Urinary bladder (tissue), 4 donors: Measurements from ENCODE around the gene CADM2. TPM values are rescaled to one million over a fixed set of nuclear protein-coding genes. Genes with fewer than 3 reads are reported as not detected.

Source experiments
- DNase-seq: peaks from one replicate; pipeline ENCODE4 v3.0.0-alpha.2; 2015; ENCODE audit errors: extremely low spot score
- H3K27ac ChIP-seq: one replicate; pipeline ENCODE4 v1.5.1; 2013; ENCODE audit warnings: low read depth, mild to moderate bottlenecking, moderate library complexity
- H3K36me3 ChIP-seq: one replicate; pipeline ENCODE4 v1.6.1; 2013; ENCODE audit warnings: mild to moderate bottlenecking, moderate library complexity; ENCODE audit not compliant: insufficient read depth
- H3K4me1 ChIP-seq: one replicate; pipeline ENCODE4 v1.6.1; 2013; ENCODE audit warnings: mild to moderate bottlenecking, moderate library complexity; ENCODE audit not compliant: insufficient read depth
- H3K4me3 ChIP-seq: one replicate; pipeline ENCODE4 v1.5.1; 2013; ENCODE audit warnings: low read depth, low read length
- WGBS: extraction: QIAGEN DNeasy Blood & Tissue Kit; methylation state at CpG from one replicate; pipeline ENCODE4 v1.1.7; 2013; 5-methylcytosine and 5-hydroxymethylcytosine counted together
- polyA plus RNA-seq: library from polyadenylated mRNA; stranded (reverse); fragments of 200-250 nt; gene quantifications from one replicate; pipeline ENCODE4 v1.2.3, GENCODE V29; 2013
- total RNA-seq: library from RNA; depleted of rRNA; stranded (reverse); fragments of >200 nt; gene quantifications from one replicate; pipeline ENCODE4 v1.2.3, GENCODE V29; 2014
- donor health status: healthy with polysubstance abuse.
- donor health status: healthy.

Gene CADM2
- total and polyA plus RNA-seq, 2 donors: 2.7 to 4.6 TPM

GRCh38 chr3:84998545-84998944 is 39.8 kb downstream of the CADM2 start:
- WGBS: 40% methylated on average over 3 of the region's 3 CpGs

GRCh38 chr3:85003479-85003878 is 44.7 kb downstream of the CADM2 start:
- no peak overlapping the region for H3K4me3 ChIP-seq
- no peaks in the 10 kb centered on the region for H3K36me3 ChIP-seq
- no peak for DNase-seq
- no peaks in the 10 kb centered on the region for H3K4me1 ChIP-seq
- no peak overlapping the region for H3K27ac ChIP-seq

More at GRCh38 chr3:84998545-84998944, 39.8 kb downstream of the CADM2 start:
- Histone ChIP-seq H3K4me1 (no peaks in the 10 kb centered on the region), H3K4me3 (no peak overlapping the region), H3K36me3 (no peaks in the 10 kb centered on the region), H3K27ac (no peak overlapping the region)
- DNase-seq: no peak

DNA sequence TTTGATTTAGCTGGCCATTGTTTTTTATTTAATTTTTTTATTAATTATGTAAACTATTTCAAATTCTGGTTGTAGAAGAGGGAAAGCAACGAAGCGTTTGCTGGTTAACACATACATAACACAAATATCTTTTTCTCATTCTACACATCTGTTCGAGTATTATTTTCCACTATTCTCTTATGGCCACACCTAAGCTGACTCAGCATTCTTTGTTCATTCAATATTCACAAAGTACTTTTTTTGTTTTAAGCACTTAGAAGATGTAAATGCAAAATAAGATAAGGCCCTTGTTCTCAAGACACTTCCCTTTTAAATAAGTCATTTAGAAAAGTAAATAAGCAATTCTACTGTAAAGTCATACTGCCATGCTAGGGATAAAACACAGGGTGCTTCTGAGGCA is 45.4 kb downstream of the CADM2 start:
- Histone ChIP-seq H3K36me3 (no peaks in the 10 kb centered on the region), H3K4me1 (no peaks in the 10 kb centered on the region), H3K4me3 (no peak overlapping the region), H3K27ac (no peak overlapping the region)
- DNase-seq: no peak
- WGBS: 90% methylated on average over 3 of the region's 3 CpGs

DNA sequence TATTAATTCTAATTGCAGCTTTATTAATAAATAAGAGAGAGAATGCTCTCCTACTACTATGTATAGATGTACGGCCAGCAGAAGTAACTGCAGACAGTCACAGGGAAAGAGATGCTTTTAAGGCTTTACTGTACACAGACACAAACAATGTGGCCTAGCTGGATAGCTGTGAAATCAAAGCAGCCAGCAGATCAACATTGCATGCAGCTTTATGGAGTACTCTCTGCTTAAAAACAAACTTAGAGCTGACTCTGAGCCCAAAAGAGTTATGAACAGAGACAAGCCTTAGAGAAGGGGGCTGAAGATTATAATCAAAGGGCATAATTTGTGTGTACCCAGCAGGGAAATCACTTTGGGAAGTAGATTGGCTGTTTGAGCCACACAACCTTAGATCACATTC is 47.2 kb downstream of the CADM2 start:
- 59% methylated on average over 1 of the region's 1 CpG for WGBS
- Histone ChIP-seq H3K36me3 (no peaks in the 10 kb centered on the region), H3K27ac (no peak overlapping the region), H3K4me3 (no peak overlapping the region), H3K4me1 (no peaks in the 10 kb centered on the region)
- no peak for DNase-seq

- Histone ChIP-seq H3K27ac (no peak overlapping the region), H3K36me3 (no peaks in the 10 kb centered on the region), H3K4me3 (no peak overlapping the region), H3K4me1 (no peaks in the 10 kb centered on the region)
- DNase-seq: no peak
- 70% methylated on average over 7 of the region's 7 CpGs for WGBS
Measured at GRCh38 chr3:85007195-85008094, 48.7 kb downstream of the CADM2 start.

DNA sequence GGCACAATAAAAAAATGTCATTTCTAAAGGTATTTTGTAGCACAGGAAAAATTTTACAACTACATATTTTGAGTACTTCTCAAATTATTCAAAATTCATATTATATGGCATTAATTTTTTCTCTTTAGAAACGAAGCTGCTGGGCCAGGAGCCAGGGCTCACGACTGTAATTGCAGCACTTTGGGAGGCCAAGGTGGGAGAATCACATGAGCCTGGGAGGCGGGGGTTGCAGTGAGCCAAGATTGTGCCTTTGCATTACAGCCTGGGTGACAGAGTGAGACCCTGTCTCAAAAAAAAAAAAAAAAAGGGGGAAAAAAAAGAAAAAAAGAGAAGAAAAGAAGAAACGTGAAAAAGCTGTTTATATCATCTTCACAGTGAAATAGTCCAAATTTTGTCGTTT is 62.0 kb downstream of the CADM2 start:
- WGBS: 73% methylated on average over 5 of the region's 5 CpGs
- DNase-seq: no peak
- Histone ChIP-seq H3K4me1 (no peaks in the 10 kb centered on the region), H3K4me3 (no peak overlapping the region), H3K27ac (no peak overlapping the region), H3K36me3 (no peaks in the 10 kb centered on the region)

- Histone ChIP-seq H3K4me3 (no peak overlapping the region), H3K36me3 (no peaks in the 10 kb centered on the region), H3K27ac (no peak overlapping the region), H3K4me1 (no peaks in the 10 kb centered on the region)
- WGBS: 71% methylated on average over 7 of the region's 7 CpGs
- DNase-seq: no peak
Measured at GRCh38 chr3:85030052-85030451, 71.3 kb downstream of the CADM2 start.

GRCh38 chr3:85037203-85037602 is 78.4 kb downstream of the CADM2 start:
- no peak for DNase-seq
- Histone ChIP-seq H3K27ac (no peak overlapping the region), H3K36me3 (no peaks in the 10 kb centered on the region), H3K4me3 (no peak overlapping the region), H3K4me1 (no peaks in the 10 kb centered on the region)
- WGBS: 90% methylated on average over 2 of the region's 2 CpGs

- H3K36me3 ChIP-seq: no peaks in the 10 kb centered on the region
- WGBS: 79% methylated on average over 4 of the region's 4 CpGs
- H3K4me1 ChIP-seq: no peaks in the 10 kb centered on the region
- H3K27ac ChIP-seq: no peak overlapping the region
- DNase-seq: no peak
- no peak overlapping the region for H3K4me3 ChIP-seq
Measured at GRCh38 chr3:85041001-85041400, 82.2 kb downstream of the CADM2 start.

- WGBS: 85% methylated on average over 2 of the region's 2 CpGs
- Histone ChIP-seq H3K4me3 (no peak overlapping the region), H3K27ac (no peak overlapping the region), H3K4me1 (no peaks in the 10 kb centered on the region), H3K36me3 (no peaks in the 10 kb centered on the region)
- DNase-seq: no peak
Measured at GRCh38 chr3:85041562-85042055, 82.8 kb downstream of the CADM2 start.

DNA sequence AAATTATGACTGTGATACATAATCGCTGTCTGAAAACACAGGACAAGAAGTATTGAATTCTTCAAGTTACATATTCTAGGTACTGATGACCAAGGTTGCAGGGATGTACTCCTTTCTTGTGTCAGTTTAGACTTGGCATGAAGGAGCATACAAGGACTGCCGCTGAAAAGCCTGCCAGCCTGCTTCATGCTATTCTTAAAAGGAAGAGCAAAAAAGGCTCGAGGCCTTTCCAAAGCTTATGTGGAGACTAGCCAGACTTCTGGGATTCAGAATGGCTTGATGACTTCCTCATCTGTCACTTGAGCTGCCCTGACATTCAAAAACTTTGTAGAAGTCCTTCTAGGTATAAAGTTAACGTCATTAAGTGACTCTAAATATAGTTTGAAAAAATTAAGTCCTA is 92.0 kb downstream of the CADM2 start:
- H3K36me3 ChIP-seq: no peaks in the 10 kb centered on the region

DNA sequence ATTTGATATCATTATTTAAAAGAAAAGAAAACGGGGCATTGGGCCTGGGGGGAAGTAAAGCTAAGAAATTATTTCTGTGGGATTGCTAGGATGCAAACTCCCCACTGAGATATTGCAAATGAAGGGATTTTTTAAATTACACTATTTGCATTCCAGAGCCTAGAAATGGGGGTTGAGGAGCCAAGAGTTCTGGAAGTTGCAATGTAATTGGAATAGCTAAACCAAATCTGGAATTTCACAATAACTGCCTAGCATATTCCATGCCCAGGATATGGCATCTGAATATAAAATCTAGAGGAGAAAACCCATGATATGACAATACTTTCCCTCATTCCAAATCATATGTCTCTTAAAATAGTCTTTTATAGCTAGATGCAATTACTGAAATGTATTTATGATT is 93.0 kb downstream of the CADM2 start:
- Histone ChIP-seq H3K27ac (no peak overlapping the region), H3K4me1 (no peaks in the 10 kb centered on the region), H3K4me3 (no peak overlapping the region), H3K36me3 (no peaks in the 10 kb centered on the region)
- no peak for DNase-seq
- 64% methylated on average over 1 of the region's 1 CpG for WGBS

More for the DNA sequence above, 92.0 kb downstream of the CADM2 start:
- no peak for DNase-seq
- H3K4me1 ChIP-seq: no peaks in the 10 kb centered on the region
- no peak overlapping the region for H3K4me3 ChIP-seq
- 73% methylated on average over 4 of the region's 4 CpGs for WGBS
- H3K27ac ChIP-seq: no peak overlapping the region

DNA sequence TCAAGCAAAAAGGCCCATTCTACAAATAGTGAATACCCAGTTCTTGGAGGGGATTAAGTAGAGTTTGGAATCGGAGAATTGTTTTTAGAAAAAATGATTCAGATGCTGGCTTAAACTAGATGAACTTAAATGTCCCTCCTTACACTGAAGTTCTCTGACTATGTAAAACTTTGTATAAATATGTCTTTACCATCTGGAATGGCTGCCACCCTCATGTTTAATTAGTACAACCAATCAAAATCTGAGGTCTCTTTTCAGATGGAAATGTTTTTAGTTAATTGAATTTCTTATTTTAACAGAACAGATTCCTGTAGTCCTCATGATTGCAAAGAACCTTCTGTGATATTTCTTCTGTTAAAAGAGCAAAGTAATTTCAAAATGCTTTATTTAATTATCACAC is 94.8 kb downstream of the CADM2 start:
- no peak overlapping the region for H3K4me3 ChIP-seq
- 69% methylated on average over 1 of the region's 1 CpG for WGBS
- no peak overlapping the region for H3K27ac ChIP-seq
- H3K4me1 ChIP-seq: no peaks in the 10 kb centered on the region
- DNase-seq: no peak
- H3K36me3 ChIP-seq: no peaks in the 10 kb centered on the region

GRCh38 chr3:85054579-85054978 is 95.8 kb downstream of the CADM2 start:
- WGBS: 57% methylated on average over 3 of the region's 3 CpGs
- no peak overlapping the region for H3K27ac ChIP-seq
- no peaks in the 10 kb centered on the region for H3K4me1 ChIP-seq
- DNase-seq: no peak
- no peak overlapping the region for H3K4me3 ChIP-seq
- no peaks in the 10 kb centered on the region for H3K36me3 ChIP-seq
